HepG2 (cell line): ENCODE measurements around the gene ZNF343.

Source experiments
- ATF6 ChIP-seq: sonication (generic); formaldehyde crosslinking; conservative IDR thresholded peaks from 2 replicates; pipeline ENCODE4 v1.4.0; 2020; ENCODE audit warnings: missing genetic modification reagents
- CEBPZ ChIP-seq: IDR thresholded peaks from 2 replicates; pipeline ENCODE4 v1.6.1; 2012; ENCODE audit warnings: low read length, improper control_type of control experiment
- CTCF ChIP-seq: sonication (generic); formaldehyde crosslinking; IDR thresholded peaks from 2 replicates; pipeline ENCODE4 v1.5.0; 2020; ENCODE audit warnings: mild to moderate bottlenecking, missing genetic modification reagents, moderate library complexity
- EZH2 ChIP-seq: conservative IDR thresholded peaks from 2 replicates; pipeline ENCODE4 v1.6.1; 2012; ENCODE audit warnings: mild to moderate bottlenecking, low read depth, low read length, moderate library complexity
- MEF2D ChIP-seq: sonication (generic); formaldehyde crosslinking; IDR thresholded peaks from 2 replicates; pipeline ENCODE4 v1.5.1; 2020; ENCODE audit warnings: mild to moderate bottlenecking, missing genetic modification reagents
- ZNF678 ChIP-seq: sonication (generic); formaldehyde crosslinking; IDR thresholded peaks from 2 replicates; pipeline ENCODE4 v1.4.0; 2020; ENCODE audit warnings: mild to moderate bottlenecking, missing genetic modification reagents
- ZNF850 ChIP-seq: sonication (generic); formaldehyde crosslinking; conservative IDR thresholded peaks from 2 replicates; pipeline ENCODE4 v1.9.0; 2021; ENCODE audit warnings: mild to moderate bottlenecking, missing genetic modification reagents

- TF ChIP-seq CEBPZ: no peak
- TF ChIP-seq CTCF (CRISPR knock-in tag): no peak
- no peak for TF ChIP-seq ZNF678 (CRISPR knock-in tag)
- no peak for TF ChIP-seq ZNF850 (CRISPR knock-in tag)
- TF ChIP-seq EZH2: no peak
- TF ChIP-seq ATF6 (CRISPR knock-in tag): no peak
- no peak for TF ChIP-seq MEF2D
Measured at GRCh38 chr20:2537101-2537500, 28.4 kb upstream of the ZNF343 start.
